Transverse colon (tissue), 4 donors: Measurements from ENCODE around the gene NRG2. TPM values are rescaled to one million over a fixed set of nuclear protein-coding genes. Genes with fewer than 3 reads are reported as not detected.

ENCODE experiments used
- DNase-seq: peaks from one replicate; pipeline ENCODE4 v3.0.0-alpha.2; 2019
- H3K27ac ChIP-seq, 4 donors: fragments of 200-600 bp; sonication (generic); 2 replicates each; pipeline ENCODE4 v1.5.1; 2016 to 2018; ENCODE audit warnings: inconsistent platforms in 4 of 4
- H3K27me3 ChIP-seq: fragments of 200-600 bp; sonication (generic); 2 replicates; pipeline ENCODE4 v1.5.1; 2017; ENCODE audit warnings: inconsistent platforms
- H3K36me3 ChIP-seq, 4 donors: fragments of 200-600 bp; sonication (generic); 2 replicates each; pipeline ENCODE4 v1.5.1; 2017 to 2019; ENCODE audit warnings: inconsistent platforms in 4 of 4
- H3K4me1 ChIP-seq, 4 donors: fragments of 200-600 bp; sonication (generic); 2 replicates each; pipeline ENCODE4 v1.5.1; 2017 to 2020; ENCODE audit warnings: inconsistent platforms in 4 of 4
- H3K4me3 ChIP-seq, 4 donors: fragments of 200-600 bp; sonication (generic); 1 replicate in 1 of 4; 2 replicates in 3 of 4; pipeline versions ENCODE4 v1.5.1 to v1.6.1; 2017 to 2019; ENCODE audit warnings: inconsistent platforms in 4 of 4
- H3K9me3 ChIP-seq, 2 donors: fragments of 200-600 bp; sonication (generic); 2 replicates each; pipeline ENCODE4 v1.5.1; 2017 to 2019; ENCODE audit warnings: inconsistent platforms in 2 of 2
- CTCF ChIP-seq, 5 experiments: fragments of 200-600 bp in 3 of 5; fragments of 450-650 bp in 2 of 5; sonication (generic) in 3 of 5; IDR thresholded peaks; 1 replicate in 2 of 5; 2 replicates in 3 of 5; pipeline ENCODE4 v1.5.1; 2016 to 2017; ENCODE audit warnings: antibody characterized with exemption in 5 of 5, inconsistent platforms in 3 of 5, mild to moderate bottlenecking in 2 of 5, moderate library complexity in 1 of 5
- EP300 ChIP-seq: sonication (generic); formaldehyde crosslinking; IDR thresholded peaks from one replicate; pipeline ENCODE4 v1.6.1; 2017; ENCODE audit warnings: antibody characterized with exemption, low read depth
- POLR2A ChIP-seq: fragments of 450-650 bp; IDR thresholded peaks from one replicate; pipeline ENCODE4 v1.6.1; 2016; ENCODE audit warnings: antibody characterized with exemption, mild to moderate bottlenecking, moderate library complexity
- POLR2AphosphoS5 ChIP-seq, 3 donors: sonication (generic); formaldehyde crosslinking; IDR thresholded peaks; one replicate each; pipeline ENCODE4 v1.6.1; 2016; ENCODE audit warnings: antibody characterized with exemption in 3 of 3
- WGBS, 2 donors: methylation state at CpG; one replicate each; pipeline ENCODE4 v1.1.5; 2018; ENCODE audit warnings: low coverage in 1 of 2; 5-methylcytosine and 5-hydroxymethylcytosine counted together
- in situ Hi-C, 4 donors: fragments of 200-750 bp; cut with MboI; loops; one replicate each; pipeline versions ENCODE4 v1.15.0 to v1.15.1; 2017; ENCODE audit warnings: low sequenced_read_pairs in 3 of 4, low pct_ligation_motif_present in 1 of 4, low pct_unique_long_range_greater_than_20kb in 1 of 4
- intact Hi-C: fragments of 100-400 bp; cut with DNase I; formaldehyde crosslinking; loops from one replicate; pipeline ENCODE4 v1.15.1; 2023; ENCODE audit warnings: low total_unique reads
- total RNA-seq, 4 donors: library from RNA; depleted of rRNA; stranded (reverse); fragments of >200 nt; gene quantifications; one replicate each; pipeline ENCODE4 v1.1.0, GENCODE V29; 2016

The NRG2 gene
- total RNA-seq, 4 donors from 2014 or later = 0.68 to 12.3 (median 0.95) TPM; not detected in 1

- intact Hi-C loops = no loop called here
- no peaks in the 10 kb centered on the region for H3K9me3 ChIP-seq
- no peaks in the 10 kb centered on the region for H3K36me3 ChIP-seq
- no peak overlapping the region for H3K27ac ChIP-seq
- H3K4me3 ChIP-seq = no peak overlapping the region
- H3K4me1 ChIP-seq = no peaks in the 10 kb centered on the region
- in situ Hi-C loops = loop anchor here in 3 of 4 donors (10.0 kb wide), 1 partner anchor 177 kb away; no protein-coding TSS in a partner anchor
- WGBS, 2 donors = 40 to 76% methylated on average over 1 to 5 of the region's 5 CpGs
- no peak for TF ChIP-seq POLR2AphosphoS5 (IDR thresholded peaks at IDR 0.05)
- TF ChIP-seq EP300 = no peak
- TF ChIP-seq POLR2A = no peak
- no peaks in the 10 kb centered on the region for H3K27me3 ChIP-seq
- no peak for DNase-seq
Observed at GRCh38 chr5:139961435-139962157, 81.5 kb downstream of the NRG2 start.

DNA sequence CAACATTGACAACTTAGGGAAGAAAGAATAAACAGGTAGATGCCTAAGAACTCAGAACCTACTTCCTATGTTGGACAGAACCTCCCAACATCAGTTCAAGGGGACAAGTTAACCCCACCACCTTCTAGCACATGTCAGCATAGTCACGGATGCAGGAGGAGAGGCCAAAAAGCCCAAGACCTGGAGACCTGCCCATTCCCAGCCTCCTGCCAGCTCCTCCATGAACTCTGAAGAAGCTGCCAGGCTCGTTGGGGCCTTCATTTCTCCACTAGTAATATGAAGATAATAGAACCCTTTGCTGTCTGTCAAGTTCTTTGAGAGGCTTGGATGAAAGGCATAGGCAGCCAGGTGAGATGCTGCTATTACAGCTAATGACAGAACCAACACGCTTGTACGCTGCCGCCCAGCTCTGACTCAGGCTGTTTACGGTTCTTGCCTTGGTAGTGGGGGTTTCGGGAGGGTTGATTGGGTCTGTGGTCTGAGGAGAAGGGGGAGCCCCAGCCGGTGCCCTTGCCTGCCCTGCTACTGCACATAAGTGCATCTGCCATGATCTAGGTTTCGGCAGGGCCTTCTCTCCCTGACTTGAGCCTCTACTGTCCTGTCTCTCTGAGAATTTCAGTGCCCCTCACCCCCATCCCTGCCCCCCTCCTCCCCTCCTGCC lies 82.2 kb downstream of the NRG2 start:
- H3K4me1 ChIP-seq = no peaks in the 10 kb centered on the region
- no peak overlapping the region for H3K27ac ChIP-seq
- intact Hi-C loops (no loop called here), in situ Hi-C loops (loop anchor here in 3 of 4 donors (10.0 kb wide), 1 partner anchor 176 kb away; no protein-coding TSS in a partner anchor)
- no peak overlapping the region for H3K4me3 ChIP-seq
- no peaks in the 10 kb centered on the region for H3K9me3 ChIP-seq
- H3K36me3 ChIP-seq = no peaks in the 10 kb centered on the region
- H3K27me3 ChIP-seq = no peaks in the 10 kb centered on the region
- no peak for TF ChIP-seq POLR2AphosphoS5 (IDR thresholded peaks at IDR 0.05)
- no peak for TF ChIP-seq EP300
- TF ChIP-seq POLR2A = no peak
- no peak for TF ChIP-seq CTCF (IDR thresholded peaks at IDR 0.05)
- DNase-seq = no peak
- WGBS, 2 donors = 70 to 76% methylated on average over 3 to 9 of the region's 9 CpGs

- intact Hi-C loops (no loop called here), in situ Hi-C loops (no loop called here)
- Histone ChIP-seq H3K27ac (no peak overlapping the region), H3K4me3 (no peak overlapping the region), H3K4me1 (no peaks in the 10 kb centered on the region), H3K9me3 (no peaks in the 10 kb centered on the region), H3K36me3 (no peaks in the 10 kb centered on the region), H3K27me3 (no peaks in the 10 kb centered on the region)
- TF ChIP-seq POLR2AphosphoS5 (IDR thresholded peaks at IDR 0.05) (no peak), CTCF (IDR thresholded peaks at IDR 0.05) (no peak), EP300 (no peak), POLR2A (no peak)
- 64 to 71% methylated on average over 2 to 4 of the region's 4 CpGs for WGBS, 2 donors
- no peak for DNase-seq
Observed at GRCh38 chr5:139958432-139959148, 84.5 kb downstream of the NRG2 start.

- Histone ChIP-seq H3K36me3 (no peaks in the 10 kb centered on the region), H3K4me1 (no peaks in the 10 kb centered on the region), H3K4me3 (no peak overlapping the region), H3K27ac (no peak overlapping the region), H3K27me3 (no peaks in the 10 kb centered on the region), H3K9me3 (no peaks in the 10 kb centered on the region)
- in situ Hi-C loops (no loop called here), intact Hi-C loops (no loop called here)
- TF ChIP-seq POLR2AphosphoS5 (IDR thresholded peaks at IDR 0.05) (no peak), POLR2A (no peak), EP300 (no peak), CTCF (IDR thresholded peaks at IDR 0.05) (no peak)
- no peak for DNase-seq
- WGBS, 2 donors = 78 to 90% methylated on average over 2 to 4 of the region's 4 CpGs
Observed at GRCh38 chr5:139956342-139956741, 86.8 kb downstream of the NRG2 start.
